GM06990 (cell line): Measurements from ENCODE around the gene UBE2O.

ENCODE experiments used
- DNase-seq: peaks from one replicate; pipeline ENCODE4 v3.0.0-alpha.2; 2011; ENCODE audit not compliant: insufficient read length; ENCODE audit errors: extremely low read depth
- H3K27me3 ChIP-seq: replicated peaks from 2 replicates; pipeline ENCODE4 v1.6.0; 2011; ENCODE audit warnings: low read length; ENCODE audit not compliant: control insufficient read depth, insufficient read depth
- H3K36me3 ChIP-seq: 2 replicates; pipeline ENCODE4 v1.5.1; 2011; ENCODE audit warnings: low read length; ENCODE audit not compliant: control insufficient read depth, insufficient read depth
- H3K4me3 ChIP-seq: replicated peaks from 2 replicates; pipeline ENCODE4 v1.5.1; 2011; ENCODE audit warnings: low read depth, mild to moderate bottlenecking, control low read depth, low read length
- CTCF ChIP-seq: IDR thresholded peaks from 2 replicates; pipeline ENCODE4 v1.5.1; 2011; ENCODE audit warnings: low read length, control low read depth, mild to moderate bottlenecking, inconsistent platforms; ENCODE audit not compliant: insufficient read depth, poor library complexity, severe bottlenecking

The UBE2O gene

GRCh38 chr17:76370261-76370993 is 82.5 kb downstream of the UBE2O start:
- Histone ChIP-seq H3K36me3 (no peaks in the 10 kb centered on the region), H3K27me3 (no peaks in the 10 kb centered on the region; the same call in 1 of the 2 replicates), H3K4me3 (no peak overlapping the region)
- no peak for DNase-seq
- TF ChIP-seq CTCF: peak; percentile 53

- no peak for DNase-seq
- no peaks in the 10 kb centered on the region for H3K27me3 ChIP-seq
- TF ChIP-seq CTCF: no peak
- H3K36me3 ChIP-seq: no peaks in the 10 kb centered on the region
- H3K4me3 ChIP-seq: no peak overlapping the region
These were observed 83.1 kb downstream of the UBE2O start for GRCh38 chr17:76369804-76370203.

GRCh38 chr17:76369379-76369778 is 83.6 kb downstream of the UBE2O start:
- Histone ChIP-seq H3K27me3 (no peaks in the 10 kb centered on the region), H3K36me3 (no peaks in the 10 kb centered on the region), H3K4me3 (no peak overlapping the region)
- no peak for TF ChIP-seq CTCF
- no peak for DNase-seq

GRCh38 chr17:76368545-76368944 is 84.4 kb downstream of the UBE2O start:
- no peaks in the 10 kb centered on the region for H3K27me3 ChIP-seq

GRCh38 chr17:76367642-76368041 is 85.3 kb downstream of the UBE2O start:
- TF ChIP-seq CTCF: no peak
- Histone ChIP-seq H3K4me3 (no peak overlapping the region), H3K27me3 (no peaks in the 10 kb centered on the region), H3K36me3 (no peaks in the 10 kb centered on the region)
- no peak for DNase-seq

More at GRCh38 chr17:76368545-76368944, 84.4 kb downstream of the UBE2O start:
- TF ChIP-seq CTCF: no peak
- DNase-seq: no peak
- Histone ChIP-seq H3K36me3 (no peaks in the 10 kb centered on the region), H3K4me3 (no peak overlapping the region)
